Measurements from ENCODE around the gene PEPD.

The PEPD gene

GRCh38 chr19:33517922-33518321, 3.7 kb downstream of the PEPD start:
- TF ChIP-seq POLR2AphosphoS5 (IDR thresholded peaks at IDR 0.05; ENCODE audit: low read depth, low read length) (no peak), SIN3A (IDR thresholded peaks at IDR 0.05; ENCODE audit: borderline replicate concordance, insufficient read depth, low read length) (no peak), FOXP2 (optimal IDR thresholded peaks at IDR 0.05; ENCODE audit: borderline replicate concordance, extremely low read depth, extremely low read length, insufficient read depth) (no peak), TAF1 (IDR thresholded peaks at IDR 0.05; ENCODE audit: borderline replicate concordance, insufficient read depth, low read length) (no peak)
- TF ChIP-seq, protein P1, sequence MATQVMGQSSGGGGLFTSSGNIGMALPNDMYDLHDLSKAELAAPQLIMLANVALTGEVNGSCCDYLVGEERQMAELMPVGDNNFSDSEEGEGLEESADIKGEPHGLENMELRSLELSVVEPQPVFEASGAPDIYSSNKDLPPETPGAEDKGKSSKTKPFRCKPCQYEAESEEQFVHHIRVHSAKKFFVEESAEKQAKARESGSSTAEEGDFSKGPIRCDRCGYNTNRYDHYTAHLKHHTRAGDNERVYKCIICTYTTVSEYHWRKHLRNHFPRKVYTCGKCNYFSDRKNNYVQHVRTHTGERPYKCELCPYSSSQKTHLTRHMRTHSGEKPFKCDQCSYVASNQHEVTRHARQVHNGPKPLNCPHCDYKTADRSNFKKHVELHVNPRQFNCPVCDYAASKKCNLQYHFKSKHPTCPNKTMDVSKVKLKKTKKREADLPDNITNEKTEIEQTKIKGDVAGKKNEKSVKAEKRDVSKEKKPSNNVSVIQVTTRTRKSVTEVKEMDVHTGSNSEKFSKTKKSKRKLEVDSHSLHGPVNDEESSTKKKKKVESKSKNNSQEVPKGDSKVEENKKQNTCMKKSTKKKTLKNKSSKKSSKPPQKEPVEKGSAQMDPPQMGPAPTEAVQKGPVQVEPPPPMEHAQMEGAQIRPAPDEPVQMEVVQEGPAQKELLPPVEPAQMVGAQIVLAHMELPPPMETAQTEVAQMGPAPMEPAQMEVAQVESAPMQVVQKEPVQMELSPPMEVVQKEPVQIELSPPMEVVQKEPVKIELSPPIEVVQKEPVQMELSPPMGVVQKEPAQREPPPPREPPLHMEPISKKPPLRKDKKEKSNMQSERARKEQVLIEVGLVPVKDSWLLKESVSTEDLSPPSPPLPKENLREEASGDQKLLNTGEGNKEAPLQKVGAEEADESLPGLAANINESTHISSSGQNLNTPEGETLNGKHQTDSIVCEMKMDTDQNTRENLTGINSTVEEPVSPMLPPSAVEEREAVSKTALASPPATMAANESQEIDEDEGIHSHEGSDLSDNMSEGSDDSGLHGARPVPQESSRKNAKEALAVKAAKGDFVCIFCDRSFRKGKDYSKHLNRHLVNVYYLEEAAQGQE (IDR thresholded peaks at IDR 0.05; ENCODE audit: insufficient read depth in 1 of 2, low read depth in 2 of 2, low read length in 2 of 2) = no peak

DNA sequence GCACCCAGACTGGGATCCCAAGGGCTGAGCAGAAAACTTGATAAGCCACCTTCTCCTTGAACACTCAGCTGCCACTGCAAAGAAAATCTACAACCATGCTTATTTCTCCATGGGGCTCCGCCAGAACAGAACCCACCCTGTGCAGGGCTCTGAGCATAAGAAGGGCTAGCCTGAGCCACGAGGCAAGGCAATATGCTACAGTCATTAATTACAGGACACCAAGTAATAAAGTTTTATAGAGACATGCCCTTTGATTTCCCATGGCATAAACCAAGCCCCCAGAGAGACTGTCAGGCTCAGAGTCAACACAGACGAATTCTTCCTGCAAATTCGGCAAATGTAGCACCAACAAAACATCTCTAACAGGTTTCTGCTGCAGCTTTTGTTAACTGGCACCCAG, 5.7 kb downstream of the PEPD start:
- TF ChIP-seq SIN3A (IDR thresholded peaks at IDR 0.05; ENCODE audit: borderline replicate concordance, insufficient read depth, low read length) = no peak
- TF ChIP-seq, protein P1 (IDR thresholded peaks at IDR 0.05; ENCODE audit: insufficient read depth in 1 of 2, low read depth in 2 of 2, low read length in 2 of 2) = no peak
- TF ChIP-seq TAF1 (IDR thresholded peaks at IDR 0.05; ENCODE audit: borderline replicate concordance, insufficient read depth, low read length) = no peak
- no peak for TF ChIP-seq FOXP2 (optimal IDR thresholded peaks at IDR 0.05; ENCODE audit: borderline replicate concordance, extremely low read depth, extremely low read length, insufficient read depth)
- TF ChIP-seq POLR2AphosphoS5 (IDR thresholded peaks at IDR 0.05; ENCODE audit: low read depth, low read length) = no peak

GRCh38 chr19:33514885-33515551, 6.6 kb downstream of the PEPD start:
- TF ChIP-seq FOXP2 (optimal IDR thresholded peaks at IDR 0.05; ENCODE audit: borderline replicate concordance, extremely low read depth, extremely low read length, insufficient read depth) (no peak), POLR2AphosphoS5 (IDR thresholded peaks at IDR 0.05; ENCODE audit: low read depth, low read length) (no peak), SIN3A (IDR thresholded peaks at IDR 0.05; ENCODE audit: borderline replicate concordance, insufficient read depth, low read length) (no peak), TAF1 (IDR thresholded peaks at IDR 0.05; ENCODE audit: borderline replicate concordance, insufficient read depth, low read length) (no peak)

- TF ChIP-seq FOXP2 (optimal IDR thresholded peaks at IDR 0.05; ENCODE audit: borderline replicate concordance, extremely low read depth, extremely low read length, insufficient read depth) = no peak
- TF ChIP-seq, protein P1 (IDR thresholded peaks at IDR 0.05; ENCODE audit: insufficient read depth in 1 of 2, low read depth in 2 of 2, low read length in 2 of 2) = no peak
- TF ChIP-seq TAF1 (IDR thresholded peaks at IDR 0.05; ENCODE audit: borderline replicate concordance, insufficient read depth, low read length) = no peak
- TF ChIP-seq POLR2AphosphoS5 (IDR thresholded peaks at IDR 0.05; ENCODE audit: low read depth, low read length) = no peak
- TF ChIP-seq SIN3A (IDR thresholded peaks at IDR 0.05; ENCODE audit: borderline replicate concordance, insufficient read depth, low read length) = no peak
These were observed 8.2 kb downstream of the PEPD start for GRCh38 chr19:33513424-33513823.

DNA sequence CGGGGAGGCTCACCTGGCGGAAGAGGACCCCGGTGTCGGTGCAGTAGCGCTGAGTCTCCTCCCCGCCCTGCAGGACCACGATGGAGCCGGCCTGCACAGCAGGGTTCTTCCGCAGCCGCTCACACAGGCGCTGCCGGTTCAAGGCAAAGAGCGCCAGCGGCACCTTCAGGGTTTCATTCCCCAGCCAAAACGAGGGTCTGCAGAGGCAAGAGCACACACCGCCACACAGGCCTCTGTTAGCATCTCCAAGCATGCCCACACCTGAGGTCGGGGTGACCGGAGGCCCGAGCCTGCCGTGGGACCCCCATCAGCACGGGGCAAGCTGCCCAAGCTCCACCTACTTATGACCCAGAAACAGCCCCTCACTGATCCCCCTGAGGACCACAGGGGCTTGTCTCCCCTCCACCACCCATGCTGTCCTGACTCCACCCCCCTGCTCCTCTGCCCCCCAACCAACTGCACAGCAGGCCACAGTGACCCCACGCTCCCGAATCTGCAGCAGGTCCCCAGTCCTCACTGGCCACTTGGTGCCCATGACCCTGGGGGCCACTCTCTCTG, 8.9 kb downstream of the PEPD start:
- TF ChIP-seq SIN3A (IDR thresholded peaks at IDR 0.05; ENCODE audit: borderline replicate concordance, insufficient read depth, low read length) = no peak
- TF ChIP-seq TAF1 (IDR thresholded peaks at IDR 0.05; ENCODE audit: borderline replicate concordance, insufficient read depth, low read length) = no peak
- TF ChIP-seq FOXP2 (optimal IDR thresholded peaks at IDR 0.05; ENCODE audit: borderline replicate concordance, extremely low read depth, extremely low read length, insufficient read depth) = no peak
- TF ChIP-seq, protein P1 (IDR thresholded peaks at IDR 0.05; ENCODE audit: insufficient read depth in 1 of 2, low read depth in 2 of 2, low read length in 2 of 2) = no peak
- TF ChIP-seq POLR2AphosphoS5 (IDR thresholded peaks at IDR 0.05; ENCODE audit: low read depth, low read length) = no peak

Data from PFSK-1 (cell line).